IMR-90 (cell line): ENCODE measurements around the gene DOLPP1.

ENCODE experiments used
- BHLHE40 ChIP-seq: fragments of 150-350 bp; IDR thresholded peaks from 2 replicates; pipeline ENCODE4 v1.6.1; 2016; ENCODE audit warnings: mild to moderate bottlenecking, low read depth, low read length
- CEBPB ChIP-seq: IDR thresholded peaks from 2 replicates; pipeline ENCODE4 v1.6.1; 2012; ENCODE audit warnings: low read depth, low read length, improper control_type of control experiment
- CHD1 ChIP-seq: IDR thresholded peaks from 2 replicates; pipeline ENCODE4 v1.6.1; 2012; ENCODE audit warnings: low read depth, low read length, improper control_type of control experiment
- CTCF ChIP-seq: conservative IDR thresholded peaks from 2 replicates; pipeline ENCODE4 v1.5.1; 2012; ENCODE audit warnings: mild to moderate bottlenecking, low read depth, low read length, improper control_type of control experiment
- MAFK ChIP-seq: IDR thresholded peaks from 2 replicates; pipeline ENCODE4 v1.6.1; 2012; ENCODE audit warnings: low read depth, low read length, improper control_type of control experiment
- MAZ ChIP-seq: IDR thresholded peaks from 2 replicates; pipeline ENCODE4 v1.6.1; 2012; ENCODE audit warnings: low read depth, mild to moderate bottlenecking, low read length, improper control_type of control experiment, moderate library complexity, borderline replicate concordance
- NFE2L2 ChIP-seq: fragments of 150-350 bp; IDR thresholded peaks from 2 replicates; pipeline ENCODE4 v1.6.1; 2016; ENCODE audit warnings: low read depth, mild to moderate bottlenecking, low read length
- POLR2A ChIP-seq: IDR thresholded peaks from 2 replicates; pipeline ENCODE4 v1.6.1; 2012; ENCODE audit warnings: mild to moderate bottlenecking, low read depth, low read length
- RAD21 ChIP-seq: IDR thresholded peaks from 2 replicates; pipeline ENCODE4 v1.6.1; 2012; ENCODE audit warnings: low read length, improper control_type of control experiment
- RFX5 ChIP-seq: IDR thresholded peaks from 2 replicates; pipeline ENCODE4 v1.8.0; 2012; ENCODE audit warnings: low read depth, mild to moderate bottlenecking, low read length, moderate library complexity
- SMC3 ChIP-seq: fragments of 150-350 bp; IDR thresholded peaks from 2 replicates; pipeline ENCODE4 v1.6.1; 2016; ENCODE audit warnings: low read depth, mild to moderate bottlenecking, antibody characterized with exemption, low read length, moderate library complexity
- USF2 ChIP-seq: fragments of 150-350 bp; IDR thresholded peaks from 2 replicates; pipeline ENCODE4 v1.6.1; 2017; ENCODE audit warnings: mild to moderate bottlenecking, antibody characterized with exemption, low read length, low read depth

- TF ChIP-seq POLR2A (no peak), CTCF (no peak), BHLHE40 (no peak), RAD21 (no peak), CEBPB (no peak), USF2 (no peak), CHD1 (no peak), RFX5 (no peak), NFE2L2 (no peak), SMC3 (no peak), MAZ (no peak), MAFK (no peak)
Measured at GRCh38 chr9:129101279-129101678, 20.4 kb downstream of the DOLPP1 start.
